GM21529 (cell line): ENCODE data around the gene ZNF414.
"Not testable (repeated sequence)": the region's sequence is repeated elsewhere in the genome, so short reads cannot be mapped to it uniquely, and the experiment has no call there.

Experiments
- ATAC-seq: cut with Tn5 transposase; IDR thresholded peaks from one replicate; pipeline ENCODE4 v1.9.1; 2021; ENCODE audit not compliant: unreplicated experiment

The ZNF414 gene

DNA sequence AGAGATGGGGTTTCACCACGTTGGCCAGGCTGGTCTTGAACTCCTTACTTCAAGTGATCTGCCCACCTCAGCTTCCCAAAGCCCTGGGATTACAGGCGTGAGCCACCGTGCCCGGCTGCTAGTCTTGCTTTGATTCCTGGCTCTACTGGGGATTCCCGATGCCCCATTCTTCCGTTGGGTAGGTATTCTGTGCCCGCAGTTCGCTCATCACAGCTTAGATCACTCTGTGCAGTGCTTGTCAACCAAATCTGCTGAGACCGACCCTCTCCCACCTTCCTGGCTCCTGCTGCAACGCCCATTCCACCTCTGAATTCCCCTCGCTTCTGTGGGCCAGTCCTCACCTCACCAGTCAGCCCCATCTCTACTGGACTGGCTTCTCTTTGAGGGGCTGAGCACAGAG, 4.6 kb upstream of the ZNF414 start:
- ATAC-seq, result no peak

DNA sequence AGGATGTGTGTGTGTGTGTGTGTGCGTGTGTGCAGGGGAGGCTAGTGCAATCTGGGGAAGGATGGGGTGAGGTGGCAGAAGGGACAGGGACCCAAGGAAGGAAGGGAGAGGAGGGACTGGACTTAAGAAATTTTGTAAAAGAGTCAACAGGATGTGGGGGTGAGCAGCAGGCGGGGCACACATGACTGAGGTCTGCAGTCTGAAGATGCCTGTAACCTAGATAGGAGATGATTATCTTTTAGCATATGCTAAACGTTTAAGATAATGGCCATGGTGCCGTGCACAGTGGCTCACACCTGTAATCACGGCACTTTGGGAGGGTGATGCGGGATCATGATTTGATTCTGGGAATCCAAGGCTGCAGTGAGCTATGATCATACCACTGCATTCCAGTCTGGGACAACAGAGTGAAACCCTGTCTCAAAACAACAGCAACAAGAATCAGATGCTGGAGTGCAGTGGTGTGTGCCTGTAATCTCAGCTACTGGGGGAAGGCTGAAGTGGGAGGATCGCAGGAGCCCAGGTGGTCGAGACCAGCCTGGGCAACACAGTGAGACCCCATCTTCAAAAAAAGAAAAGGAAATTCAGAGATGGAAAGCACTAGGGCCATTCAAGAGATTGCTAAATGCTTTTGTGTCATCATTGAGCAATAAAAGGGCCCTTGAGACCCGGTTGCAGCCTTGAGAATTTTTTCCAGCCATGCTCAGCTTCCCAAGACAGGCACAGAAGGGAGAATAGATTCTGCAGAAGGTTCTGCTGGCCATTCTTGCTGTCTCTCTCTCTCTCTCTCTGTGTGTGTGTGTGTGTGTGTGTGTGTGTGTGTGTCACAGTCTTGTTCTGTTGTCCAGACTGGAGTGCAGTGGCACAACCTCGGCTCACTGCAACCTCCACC, 3.8 kb upstream of the ZNF414 start:
- no peak for ATAC-seq

DNA sequence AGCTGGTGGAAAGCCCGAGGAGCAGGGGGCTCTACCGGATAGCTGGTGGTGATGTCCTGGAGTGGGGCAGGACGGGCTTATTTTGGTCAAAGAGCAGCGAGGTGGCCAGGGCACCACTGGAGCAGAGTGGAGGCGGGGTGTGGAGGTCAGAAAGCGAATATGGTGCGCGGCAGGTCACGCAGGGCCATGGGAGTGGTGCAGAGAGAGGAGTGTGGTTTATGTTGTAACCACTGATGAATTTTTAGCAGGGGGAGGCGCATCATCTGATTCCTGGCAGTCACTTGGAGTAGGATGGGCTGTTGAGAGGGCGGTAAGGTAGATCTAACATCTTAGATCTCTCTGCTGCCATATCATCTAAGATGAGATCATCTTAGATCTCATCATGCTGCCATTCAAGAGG, 1.4 kb upstream of the ZNF414 start:
- ATAC-seq, result no peak

DNA sequence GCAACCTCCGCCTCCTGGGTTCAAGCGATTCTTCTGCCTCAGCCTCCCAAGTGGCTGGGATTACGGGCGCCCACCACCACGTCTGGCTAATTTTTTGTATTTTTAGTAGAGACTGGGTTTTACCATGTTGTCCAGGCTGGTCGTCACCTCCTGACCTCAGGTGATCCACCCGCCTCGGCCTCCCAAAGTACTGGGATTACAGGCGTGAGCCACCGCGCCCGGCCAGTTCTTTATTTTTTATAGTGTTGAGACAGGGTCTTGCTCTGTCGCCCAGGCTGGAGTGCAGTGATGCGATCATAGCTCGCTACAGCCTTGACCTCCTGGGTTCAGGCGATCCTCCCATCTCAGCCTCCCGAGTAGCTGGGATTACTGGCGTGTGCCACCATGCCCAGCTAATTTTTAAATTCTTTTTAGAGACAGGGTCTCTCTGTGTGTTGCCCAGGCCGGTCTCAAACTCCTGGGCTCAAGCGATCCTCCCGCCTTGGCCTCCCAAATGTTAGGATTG, 590 bp upstream of the ZNF414 start:
- ATAC-seq, result not testable (repeated sequence)

DNA sequence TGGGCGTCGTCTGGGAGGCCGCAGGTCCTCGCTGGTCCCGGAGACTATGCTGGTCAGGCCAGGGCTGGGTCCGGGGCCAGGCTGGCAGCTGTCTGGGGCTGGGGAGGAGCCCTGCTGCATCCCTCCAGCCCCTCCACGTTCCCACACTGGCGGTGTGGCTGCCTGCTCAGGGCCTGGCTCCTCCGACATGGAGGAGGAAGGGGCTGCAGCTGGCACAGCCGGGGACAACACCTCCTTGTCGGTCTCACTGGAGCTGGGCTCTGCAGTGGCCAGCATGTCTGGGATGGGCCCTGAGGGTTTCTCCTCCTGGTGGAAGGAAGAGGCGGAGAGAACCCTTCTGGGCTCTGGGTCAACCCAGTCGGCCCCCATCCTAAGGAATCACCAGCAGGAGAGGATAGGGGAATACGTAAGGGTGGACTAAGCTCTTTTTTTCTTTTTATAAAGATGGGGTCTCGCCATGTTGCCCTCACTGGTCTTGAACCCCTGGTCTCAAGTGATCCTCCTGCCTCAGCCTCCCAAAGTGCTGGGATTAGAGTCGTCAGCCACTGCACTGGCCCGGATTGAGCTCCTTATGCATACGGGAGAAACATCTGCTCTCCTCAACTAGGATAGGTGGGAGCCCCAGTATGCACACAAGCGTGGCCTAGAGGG, 806 bp downstream of the ZNF414 start:
- no peak for ATAC-seq

DNA sequence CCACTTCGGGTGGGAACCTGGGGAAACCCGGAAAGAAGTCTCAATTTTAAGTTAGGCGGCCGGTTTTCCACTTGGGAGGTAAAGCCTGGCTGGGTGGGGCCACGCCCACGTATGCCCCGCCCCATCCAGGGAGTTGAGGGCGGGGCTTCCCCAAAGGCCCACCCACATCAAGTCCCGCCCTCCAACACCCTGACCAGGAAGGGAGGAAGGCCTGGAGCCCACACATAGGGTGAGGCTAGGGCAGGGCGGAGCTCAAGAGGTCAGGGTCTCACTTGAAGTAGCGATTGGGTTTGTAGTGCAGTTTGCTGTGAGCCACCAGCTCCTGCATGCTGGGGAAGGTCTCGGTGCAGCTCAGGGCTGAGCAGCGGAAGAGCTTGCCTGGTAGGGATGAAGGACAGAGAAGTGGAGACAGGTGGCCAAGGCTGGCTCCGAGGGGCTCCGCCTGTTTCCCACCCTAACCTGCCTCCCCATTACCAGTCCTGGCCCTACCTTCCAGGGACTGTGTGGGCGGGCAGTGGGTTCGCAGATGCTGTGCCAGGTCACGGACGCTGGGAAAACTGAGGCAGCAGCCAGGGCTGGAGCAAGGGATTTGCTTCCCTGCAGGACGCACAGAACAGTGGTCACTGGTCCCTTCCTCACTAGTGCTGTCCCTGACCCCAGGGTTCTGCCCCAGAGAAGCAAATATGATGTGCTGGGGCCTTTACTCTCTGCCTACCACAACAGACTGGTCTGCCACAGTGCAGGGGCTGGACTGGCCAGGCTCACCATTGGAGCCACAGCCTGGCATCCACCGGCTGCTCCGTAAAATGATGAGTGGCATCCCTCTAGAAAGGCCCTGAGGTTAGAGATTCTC, 1.6 kb downstream of the ZNF414 start:
- no peak for ATAC-seq

DNA sequence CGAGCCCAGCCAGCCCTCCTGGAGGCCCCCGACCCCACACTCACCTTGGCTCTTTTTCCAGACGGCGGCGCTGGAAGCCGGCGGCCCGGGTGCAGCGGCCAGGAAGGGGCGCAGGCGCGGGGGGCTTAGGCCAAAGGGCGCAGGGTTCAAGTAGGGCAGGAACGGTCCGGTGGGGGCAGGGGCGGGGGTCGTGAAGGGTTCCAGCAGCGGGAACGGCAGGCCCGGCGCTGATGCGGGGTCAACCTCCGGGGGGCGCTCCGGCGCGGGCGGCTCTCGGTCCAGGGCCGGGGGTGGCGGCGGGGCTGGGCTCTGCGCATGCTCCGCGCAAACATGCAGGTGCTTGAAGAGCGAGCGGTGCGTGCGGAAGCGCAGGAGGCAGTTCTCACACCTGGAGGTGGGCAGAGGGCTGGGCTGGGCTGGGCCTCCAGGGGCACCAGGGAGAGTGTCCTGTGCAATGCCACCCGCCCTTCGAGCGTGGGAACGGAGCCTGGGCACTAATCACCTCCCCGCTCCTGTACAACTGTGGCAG, 2.3 kb downstream of the ZNF414 start:
- no peak for ATAC-seq

DNA sequence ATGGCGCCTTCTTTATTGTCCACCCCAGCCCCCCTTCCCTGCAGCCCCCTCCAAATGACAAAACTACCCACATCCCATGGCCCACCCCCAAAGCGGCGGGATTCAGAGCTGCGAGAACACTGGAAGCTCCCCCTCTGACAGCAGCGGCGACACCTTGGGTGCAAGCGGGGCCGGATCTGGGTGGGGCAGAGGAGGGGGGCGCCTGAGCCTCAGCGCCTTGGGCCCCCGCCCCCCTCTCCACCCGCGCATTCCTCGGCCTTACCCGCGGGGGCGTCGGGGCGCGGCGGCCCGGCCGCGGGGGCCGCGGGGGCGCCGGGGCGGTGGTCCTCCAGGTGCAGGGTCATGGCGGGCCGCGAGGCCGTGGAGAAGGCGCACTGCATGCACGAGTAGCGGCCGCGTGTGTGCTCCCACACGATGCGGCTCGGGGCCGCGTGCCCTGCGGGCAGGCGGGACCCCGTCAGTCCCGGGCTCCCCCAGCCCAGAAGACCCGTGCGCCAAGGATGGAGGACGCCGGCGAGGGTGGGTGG, 3.3 kb downstream of the ZNF414 start:
- ATAC-seq, result no peak

DNA sequence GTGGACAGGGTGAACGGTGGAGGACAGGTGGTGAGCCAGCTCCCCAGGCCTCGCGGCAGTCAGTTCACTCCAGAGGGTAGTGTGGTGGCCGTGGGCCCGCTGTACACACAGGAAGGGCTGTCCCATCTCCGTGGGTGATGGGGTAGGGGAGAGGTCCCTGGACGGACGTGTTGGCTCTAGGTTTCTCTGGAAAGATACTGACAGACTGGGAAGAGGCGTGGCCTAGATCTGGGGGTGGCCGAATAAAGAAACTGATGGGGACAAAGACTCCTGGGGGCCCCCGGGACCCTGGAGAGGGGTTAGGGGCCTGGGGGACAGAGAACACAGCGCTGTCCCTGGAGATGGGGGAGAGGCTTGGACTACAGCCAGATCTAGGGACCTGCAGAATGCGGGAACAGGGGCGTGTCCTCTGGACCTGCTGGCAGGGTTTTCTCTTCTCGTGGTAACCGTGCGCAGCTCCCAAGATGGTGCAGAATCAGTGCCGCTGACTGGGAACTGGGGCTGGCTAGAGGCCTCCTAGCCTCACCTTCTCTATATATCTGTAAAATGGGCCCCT, 7.5 kb downstream of the ZNF414 start:
- no peak for ATAC-seq

DNA sequence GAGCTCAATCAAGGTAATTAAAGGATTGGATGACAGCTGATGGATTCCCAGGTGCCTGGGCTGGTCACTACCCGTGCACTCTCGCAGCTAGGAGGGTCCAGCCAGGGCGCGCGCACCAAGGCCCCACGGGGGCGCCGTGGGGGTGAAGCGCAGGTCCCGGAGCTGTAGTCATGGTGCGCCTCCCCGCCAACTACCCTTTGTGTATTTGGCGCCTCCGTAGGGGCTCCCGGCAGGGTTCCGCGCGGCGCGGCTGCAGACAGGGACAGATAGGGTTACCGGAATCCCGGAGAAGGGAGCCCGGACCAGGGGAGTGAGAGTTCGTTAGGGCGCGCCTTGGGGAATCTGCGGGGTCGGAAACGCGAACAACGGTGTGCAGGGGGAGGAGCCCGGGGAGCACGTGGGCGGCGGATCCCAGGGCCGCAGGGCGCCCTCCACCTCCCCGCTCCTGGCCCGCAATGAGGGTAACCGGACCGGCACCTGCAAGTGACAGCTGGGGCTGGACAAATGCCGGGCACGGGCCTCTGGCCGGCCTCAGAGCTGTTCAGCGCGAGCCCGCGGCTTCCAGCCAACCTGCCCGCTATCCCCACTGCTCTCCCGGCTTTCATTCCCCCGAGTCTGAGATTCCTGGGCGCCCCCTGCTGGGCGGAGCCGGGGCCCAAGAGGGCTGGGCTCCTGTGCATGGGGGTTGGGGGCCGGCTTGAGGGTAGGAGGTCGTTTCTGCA, 8.1 kb downstream of the ZNF414 start:
- ATAC-seq, result peak; percentile 65

DNA sequence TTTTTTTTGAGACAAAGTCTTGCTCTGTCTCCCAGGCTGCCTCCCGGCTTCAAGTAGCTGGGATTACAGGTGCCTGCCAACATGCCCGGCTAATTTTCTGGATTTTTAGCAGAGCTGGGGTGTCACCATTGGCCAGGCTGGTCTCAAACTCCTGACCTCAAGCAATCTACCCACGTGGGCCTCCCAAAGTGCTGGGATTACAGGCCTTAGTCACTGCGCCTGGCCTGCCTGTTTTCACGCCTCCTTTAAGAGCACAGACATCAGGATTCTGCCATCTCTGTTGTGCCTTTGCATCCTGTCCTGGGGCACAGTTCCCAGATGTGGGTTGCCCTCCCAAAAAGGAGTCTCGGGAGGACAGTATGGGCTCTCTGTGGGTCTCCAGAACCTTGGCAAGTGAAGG, 9.0 kb downstream of the ZNF414 start:
- no peak for ATAC-seq

DNA sequence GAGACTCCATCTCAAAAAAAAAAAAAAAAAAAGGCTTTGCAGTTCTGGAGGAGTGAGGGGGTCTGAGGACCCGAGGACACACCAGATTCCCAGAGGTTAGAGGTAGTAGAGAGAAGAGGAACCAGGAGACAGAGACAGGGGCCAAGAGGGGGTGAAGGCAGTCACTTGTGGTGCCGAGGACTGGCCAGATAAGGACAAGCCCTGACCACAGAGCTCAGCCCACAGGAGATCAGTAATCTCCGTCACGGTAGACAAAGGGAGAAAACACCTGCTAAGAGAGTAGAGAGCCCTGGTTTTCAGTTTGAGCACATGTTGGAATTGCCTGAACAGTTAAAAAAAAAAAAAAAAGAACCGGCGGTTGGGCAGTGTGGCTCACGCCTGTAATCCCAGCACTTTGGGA, 9.8 kb downstream of the ZNF414 start:
- no peak for ATAC-seq

DNA sequence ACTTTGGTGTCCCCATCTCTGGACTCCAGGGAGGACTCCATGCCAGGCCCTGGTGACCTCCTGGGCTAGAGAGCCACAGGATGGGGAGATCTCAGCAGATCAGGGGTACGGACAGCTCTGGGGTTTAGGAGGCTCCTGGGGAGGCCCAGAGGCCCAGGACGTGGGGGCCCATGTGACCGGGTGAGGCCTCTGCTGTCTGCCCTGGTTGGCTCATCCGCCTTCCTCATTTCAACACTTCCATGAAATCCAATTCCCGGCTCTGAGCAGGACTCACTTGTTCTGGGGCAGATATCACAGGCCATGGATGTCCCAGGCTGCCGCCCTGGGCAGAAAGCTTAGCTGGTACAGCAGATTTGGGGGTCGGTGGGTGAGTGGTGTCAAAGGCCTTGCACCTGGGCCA, 10.5 kb downstream of the ZNF414 start:
- ATAC-seq, result no peak

DNA sequence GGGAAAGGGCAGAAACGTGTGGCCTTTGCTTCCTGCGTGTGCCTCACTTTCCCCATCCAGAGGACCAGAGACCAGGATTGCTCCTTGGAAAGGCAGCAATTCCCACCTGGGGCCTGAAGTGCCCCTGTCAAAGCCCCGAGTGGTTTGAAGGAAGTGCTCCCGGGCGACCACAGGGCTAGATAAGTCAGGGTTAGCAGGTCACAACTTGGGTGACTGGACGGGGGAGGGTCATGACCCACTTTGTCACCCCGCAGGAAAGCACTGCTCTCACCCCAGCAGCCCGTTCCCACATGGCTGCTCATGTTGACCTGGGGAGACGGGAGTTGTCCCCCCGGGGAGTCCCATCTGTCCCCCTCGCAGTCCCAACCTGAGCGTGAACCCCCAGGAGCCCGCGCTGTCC, 12.0 kb downstream of the ZNF414 start:
- ATAC-seq, result no peak

DNA sequence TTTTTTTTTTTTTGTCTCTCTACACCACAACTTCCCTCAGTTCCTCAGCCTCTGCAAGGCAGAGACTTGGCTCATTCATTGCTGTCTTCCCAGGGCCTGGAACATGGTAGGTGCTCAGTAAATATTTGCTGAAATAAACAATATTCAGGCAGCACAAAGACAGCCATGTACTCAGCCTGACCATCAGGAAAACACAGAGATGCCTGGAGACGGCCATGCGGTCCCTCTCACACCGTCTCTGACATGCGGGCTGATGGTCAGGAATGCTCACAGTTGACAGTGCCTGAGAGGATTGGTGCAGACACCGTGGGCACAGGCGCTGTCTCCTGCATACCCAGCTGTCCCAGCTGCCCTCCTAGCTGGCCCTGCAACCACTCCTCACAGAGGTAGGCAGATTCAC, 12.5 kb downstream of the ZNF414 start:
- ATAC-seq, result no peak

DNA sequence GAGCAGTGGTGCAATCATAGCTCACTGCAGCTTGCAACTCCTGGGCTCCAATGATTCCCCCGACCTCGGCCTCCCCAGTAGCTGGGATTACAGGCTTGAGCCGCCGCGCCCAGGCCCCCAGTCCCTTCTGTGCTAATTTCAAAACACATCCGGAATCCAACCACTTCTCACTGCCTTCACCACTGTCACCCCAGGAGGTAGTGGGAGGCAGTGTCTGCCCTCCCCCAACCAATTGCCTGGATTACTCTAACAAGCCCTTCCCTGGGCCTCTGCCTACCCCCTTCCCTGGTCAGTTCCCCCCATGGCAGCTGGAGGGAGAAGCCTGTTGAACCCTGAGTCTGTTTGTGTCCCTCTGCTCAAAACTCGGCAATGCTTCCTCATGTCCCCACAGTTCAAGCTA, 13.8 kb downstream of the ZNF414 start:
- ATAC-seq, result no peak

DNA sequence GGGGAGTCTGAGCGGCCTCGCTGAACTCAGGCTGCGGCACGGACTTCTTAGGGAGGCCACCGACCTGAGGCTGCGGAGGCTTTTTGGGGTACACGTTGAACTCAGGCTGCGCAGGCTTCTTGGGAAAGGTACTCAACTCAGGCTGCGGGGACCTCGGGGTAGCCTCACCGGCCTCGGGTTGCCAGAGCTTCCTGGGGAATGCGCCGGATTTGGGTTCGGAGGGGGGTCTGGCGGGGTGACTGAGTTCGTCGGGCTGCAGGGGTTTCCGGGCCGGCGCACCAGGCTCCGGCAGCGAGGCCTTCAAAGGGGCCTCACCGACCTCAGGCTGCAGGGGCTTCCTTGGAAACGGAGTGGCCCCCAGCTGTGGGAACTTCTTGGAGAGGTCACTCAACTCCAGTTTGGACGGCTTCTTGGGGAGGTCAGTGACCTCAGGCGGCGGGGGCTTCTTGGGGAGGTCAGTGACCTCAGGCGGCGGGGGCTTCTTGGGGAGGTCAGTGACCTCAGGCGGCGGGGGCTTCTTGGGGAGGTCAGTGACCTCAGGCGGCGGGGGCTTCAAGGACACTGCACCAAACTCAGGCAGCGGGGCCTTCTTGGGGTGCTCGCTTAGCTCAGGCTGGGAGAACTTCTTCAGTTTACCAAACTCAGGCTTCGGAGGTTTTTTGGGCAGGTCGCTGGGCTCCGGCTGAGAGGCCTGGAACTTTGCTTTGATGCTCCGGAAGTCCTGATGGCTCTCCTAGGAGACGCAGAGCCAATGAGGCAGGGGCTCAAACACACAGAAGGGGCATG, 14.7 kb downstream of the ZNF414 start:
- ATAC-seq, result no peak

DNA sequence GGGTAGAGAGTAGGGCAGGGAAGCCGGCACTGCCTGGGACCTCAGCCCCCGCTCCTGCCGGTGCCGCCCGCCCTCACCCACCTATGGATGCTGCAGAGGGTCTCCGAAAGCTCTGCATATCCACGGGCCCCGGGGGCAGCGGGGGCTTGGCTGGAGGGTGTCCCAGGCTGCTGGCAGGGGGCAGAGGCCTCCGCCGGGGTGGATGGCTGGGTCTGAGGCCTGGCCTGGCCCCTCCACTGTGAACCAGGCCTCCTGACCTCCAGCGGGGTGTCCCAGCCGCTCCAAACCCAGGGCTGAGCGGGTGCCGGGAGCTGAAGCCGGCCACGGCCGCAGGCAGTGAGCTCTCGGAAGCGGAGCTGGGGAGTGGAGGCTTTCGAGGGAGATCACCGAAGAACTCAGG, 15.7 kb downstream of the ZNF414 start:
- ATAC-seq, result no peak

DNA sequence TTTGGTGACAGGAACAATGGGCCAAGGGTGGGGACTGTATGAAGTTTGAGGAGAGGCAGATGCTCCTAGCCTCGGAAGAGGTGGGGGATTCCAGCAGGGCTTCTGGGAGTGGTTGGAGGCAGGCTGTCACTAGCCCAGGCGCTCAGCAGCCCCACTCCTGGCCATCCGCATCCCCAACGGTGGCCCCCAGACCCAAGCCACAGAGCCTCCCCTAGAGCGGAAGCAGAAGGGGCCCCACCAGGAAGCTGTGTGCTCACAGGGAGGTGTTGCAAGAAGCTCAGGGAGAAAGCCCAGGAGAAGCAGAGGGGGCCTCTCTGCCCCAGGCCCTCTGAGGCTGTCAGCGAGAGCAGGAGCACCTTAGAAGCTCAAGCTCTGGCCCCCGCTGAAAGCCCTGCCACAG, 19.8 kb downstream of the ZNF414 start:
- no peak for ATAC-seq
